Measurements from ENCODE around the gene NECTIN1.

GRCh38 chr11:119744577-119744976, 15.6 kb upstream of the NECTIN1 start:
- TF ChIP-seq CTCF (IDR thresholded peaks at IDR 0.05), result no peak
- no peak for TF ChIP-seq POLR2A (IDR thresholded peaks at IDR 0.05)
